ENCODE measurements around the gene ZNF554.

DNA sequence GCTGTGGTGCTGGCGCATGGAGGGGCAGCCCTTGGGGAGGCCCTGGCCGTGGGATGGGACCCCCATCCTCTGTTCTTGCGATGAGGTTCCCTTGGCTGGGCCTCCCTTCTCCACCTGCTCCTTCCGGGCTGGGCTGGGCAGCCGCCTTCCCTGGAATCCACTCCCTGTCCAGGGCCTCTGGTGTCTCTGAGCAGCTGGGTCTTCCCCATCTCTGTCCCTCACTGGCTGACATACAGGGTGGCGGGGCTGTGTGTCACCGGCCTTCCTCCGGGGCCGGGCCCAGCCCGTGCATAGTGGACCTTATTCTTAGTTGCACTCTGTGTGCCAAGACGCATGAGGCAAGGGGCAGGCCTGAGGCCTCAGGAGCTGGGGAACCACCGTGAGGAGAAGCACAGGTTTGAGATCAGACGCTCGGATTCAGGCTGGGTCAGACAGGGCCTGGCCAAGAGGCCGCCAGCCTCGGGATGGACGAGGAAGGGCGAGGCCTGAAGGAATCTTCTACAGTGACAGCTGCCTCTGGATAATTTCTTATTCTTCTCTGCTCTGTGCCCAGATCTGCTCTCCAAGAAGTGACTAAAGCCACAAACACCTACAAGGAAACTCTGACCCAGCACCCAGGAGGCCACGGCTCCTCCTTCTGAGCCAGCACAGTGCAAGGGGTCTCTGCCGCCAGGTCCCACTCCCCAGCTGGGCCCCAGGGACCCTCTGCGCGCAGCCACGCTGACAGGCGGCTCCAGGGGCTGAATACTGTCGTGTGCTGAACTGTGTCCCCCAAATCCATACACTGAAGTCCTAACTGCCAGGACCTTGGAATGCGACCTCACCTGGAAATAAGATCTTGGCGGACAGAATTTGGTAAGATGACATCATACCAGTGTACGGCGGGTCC, 47.6 kb upstream of the ZNF554 start:
- TF ChIP-seq TAF1 (IDR thresholded peaks at IDR 0.05; ENCODE audit: low read depth, low read length) = no peak
- no peak for TF ChIP-seq POLR2A (IDR thresholded peaks at IDR 0.05; ENCODE audit: low read depth, low read length)
- TF ChIP-seq POLR2AphosphoS5 (IDR thresholded peaks at IDR 0.05; ENCODE audit: low read depth, low read length) = no peak

All from GM12891 (cell line).